Astrocyte of the spinal cord (primary cell): Measurements from ENCODE around the gene TNFSF13.

Experiments
- DNase-seq: peaks from one replicate; pipeline ENCODE4 v3.0.0; 2011; ENCODE audit warnings: low read depth, low spot score
- H3K4me3 ChIP-seq: 2 replicates; pipeline ENCODE4 v1.5.1; 2011; ENCODE audit warnings: low read depth, mild to moderate bottlenecking, low read length, moderate library complexity
- CTCF ChIP-seq: IDR thresholded peaks from 2 replicates; pipeline ENCODE4 v1.5.1; 2012; ENCODE audit warnings: low read depth, mild to moderate bottlenecking, low read length, inconsistent platforms
- in situ Hi-C: cut with HindIII; loops from 2 replicates; pipeline ENCODE4 v1.10.0; 2017; ENCODE audit warnings: low sequenced_read_pairs

TNFSF13 gene

GRCh38 chr17:7558544-7559319, at the start of gene TNFSF13:
TNFSF13 (plus strand) TSS chr17:7558750; CDS start chr17:7559040, 290 bp downstream.
- H3K4me3 ChIP-seq, result no peak within 1 kb of the TSS
- DNase-seq, result no peak
- no peak for TF ChIP-seq CTCF
- in situ Hi-C loops, result no loop called here

- TF ChIP-seq CTCF, result no peak
- in situ Hi-C loops, result no loop called here
- no peak overlapping the region for H3K4me3 ChIP-seq
- no peak for DNase-seq
These were observed 49.7 kb upstream of the TNFSF13 start for GRCh38 chr17:7508846-7509245.

- no peak for DNase-seq
- H3K4me3 ChIP-seq, result no peak overlapping the region
- in situ Hi-C loops, result no loop called here
- TF ChIP-seq CTCF, result no peak
These were observed 48.6 kb upstream of the TNFSF13 start for GRCh38 chr17:7509937-7510336.

- no peak for DNase-seq
- in situ Hi-C loops, result no loop called here
- no peak overlapping the region for H3K4me3 ChIP-seq
- no peak for TF ChIP-seq CTCF
These were observed 47.4 kb upstream of the TNFSF13 start for GRCh38 chr17:7511108-7511507.

- no peak for DNase-seq
These were observed 46.4 kb upstream of the TNFSF13 start for GRCh38 chr17:7512105-7512504.

GRCh38 chr17:7512824-7513540, 45.6 kb upstream of the TNFSF13 start:
- no peak overlapping the region for H3K4me3 ChIP-seq
- in situ Hi-C loops, result no loop called here
- TF ChIP-seq CTCF, result no peak
- no peak for DNase-seq

More at GRCh38 chr17:7512105-7512504, 46.4 kb upstream of the TNFSF13 start:
- in situ Hi-C loops, result no loop called here
- TF ChIP-seq CTCF, result no peak
- no peak overlapping the region for H3K4me3 ChIP-seq
